GM23338 (cell line): ENCODE data around the gene VAV3. TPM values are rescaled to one million over a fixed set of nuclear protein-coding genes. Genes with fewer than 3 reads are reported as not detected.

Experiments
- ATAC-seq: fragments of 200-7000 bp; cut with Tn5 transposase; 3 replicates; pipeline ENCODE4 v1.9.1; 2020
- DNase-seq: peaks from one replicate; pipeline ENCODE4 v3.0.0-alpha.2; 2015; ENCODE audit warnings: low spot score
- H2AFZ ChIP-seq: fragments of 200-600 bp; sonication (generic); 2 replicates; pipeline ENCODE4 v1.8.0; 2016; ENCODE audit warnings: antibody characterized with exemption, mild to moderate bottlenecking, moderate library complexity
- H3F3A ChIP-seq: fragments of 200-600 bp; sonication (generic); replicated peaks from 2 replicates; pipeline ENCODE4 v1.8.0; 2017; ENCODE audit warnings: antibody characterized with exemption, mixed run types, low read depth
- H3K27ac ChIP-seq: fragments of 200-600 bp; sonication (generic); 2 replicates; pipeline ENCODE4 v1.6.1; 2016; ENCODE audit warnings: low read depth
- H3K27me3 ChIP-seq: fragments of 200-600 bp; sonication (generic); 2 replicates; pipeline ENCODE4 v1.8.0; 2016; ENCODE audit warnings: mild to moderate bottlenecking, mixed run types, moderate library complexity; ENCODE audit not compliant: insufficient read depth
- H3K36me3 ChIP-seq: fragments of 200-600 bp; sonication (generic); 2 replicates; pipeline ENCODE4 v1.8.0; 2016; ENCODE audit warnings: mild to moderate bottlenecking; ENCODE audit not compliant: insufficient read depth
- H3K4me1 ChIP-seq: fragments of 200-600 bp; sonication (generic); 2 replicates; pipeline ENCODE4 v1.8.0; 2016; ENCODE audit warnings: mild to moderate bottlenecking, moderate library complexity; ENCODE audit not compliant: insufficient read depth
- H3K4me2 ChIP-seq: fragments of 200-600 bp; sonication (generic); 2 replicates; pipeline ENCODE4 v1.7.1; 2017; ENCODE audit warnings: mixed run types
- H3K4me3 ChIP-seq: fragments of 200-600 bp; sonication (generic); 2 replicates; pipeline ENCODE4 v1.6.1; 2016; ENCODE audit warnings: mixed run types
- H3K79me2 ChIP-seq: fragments of 200-600 bp; sonication (generic); replicated peaks from 2 replicates; pipeline ENCODE4 v1.8.0; 2017; ENCODE audit warnings: mild to moderate bottlenecking; ENCODE audit not compliant: insufficient read depth
- H3K9me2 ChIP-seq: fragments of 200-600 bp; sonication (generic); 2 replicates; pipeline ENCODE4 v1.8.0; 2017; ENCODE audit not compliant: insufficient read depth
- H4K20me1 ChIP-seq: fragments of 200-600 bp; sonication (generic); replicated peaks from 2 replicates; pipeline ENCODE4 v1.8.0; 2017; ENCODE audit warnings: mild to moderate bottlenecking; ENCODE audit not compliant: insufficient read depth
- H3K27ac Mint-ChIP-seq: 2 replicates; pipeline ENCODE4 v1.8.0; 2020; ENCODE audit warnings: inconsistent platforms, mild to moderate bottlenecking, moderate library complexity, mixed read lengths
- H3K27me3 Mint-ChIP-seq: 3 replicates; pipeline ENCODE4 v1.8.0; 2022; ENCODE audit warnings: low read depth, mild to moderate bottlenecking, moderate library complexity, mixed read lengths, inconsistent platforms; ENCODE audit not compliant: insufficient read depth, poor library complexity
- H3K36me3 Mint-ChIP-seq: 3 replicates; pipeline ENCODE4 v1.8.0; 2021; ENCODE audit warnings: low read depth, mild to moderate bottlenecking, inconsistent platforms, moderate library complexity, mixed read lengths
- H3K4me1 Mint-ChIP-seq: 3 replicates; pipeline ENCODE4 v1.8.0; 2020; ENCODE audit warnings: mild to moderate bottlenecking, inconsistent platforms, mixed read lengths
- H3K4me3 Mint-ChIP-seq: 3 replicates; pipeline ENCODE4 v1.8.0; 2021; ENCODE audit warnings: moderate library complexity, mild to moderate bottlenecking, inconsistent platforms, mixed read lengths
- H3K9me3 Mint-ChIP-seq: 3 replicates; pipeline ENCODE4 v1.8.0; 2020; ENCODE audit warnings: moderate library complexity, mild to moderate bottlenecking, inconsistent platforms, mixed read lengths
- CREB1 ChIP-seq: fragments of 250-450 bp; sonication (Bioruptor Pico); IDR thresholded peaks from 2 replicates; pipeline ENCODE4 v1.5.0; 2020; ENCODE audit warnings: low read depth, mild to moderate bottlenecking, moderate library complexity
- CTCF ChIP-seq, 2 experiments: fragments of 200-600 bp in 1 of 2; sonication (generic) in 1 of 2; conservative IDR thresholded peaks; 2 replicates each; pipeline versions ENCODE4 v1.5.1 to v1.6.1; 2016 to 2017; ENCODE audit warnings: antibody characterized with exemption in 2 of 2, low read depth in 2 of 2, mild to moderate bottlenecking in 2 of 2, moderate library complexity in 1 of 2
- ETS1 ChIP-seq: IDR thresholded peaks from 2 replicates; pipeline ENCODE4 v1.6.1; 2016; ENCODE audit warnings: antibody characterized with exemption
- EZH2 ChIP-seq: fragments of 200-600 bp; sonication (generic); IDR thresholded peaks from one replicate; pipeline ENCODE4 v1.8.0; 2017; ENCODE audit warnings: antibody characterized with exemption, mild to moderate bottlenecking, low read depth; ENCODE audit not compliant: unreplicated experiment
- EZH2phosphoT487 ChIP-seq: fragments of 200-600 bp; sonication (generic); IDR thresholded peaks from one replicate; pipeline ENCODE4 v1.8.1; 2018; ENCODE audit warnings: antibody characterized with exemption; ENCODE audit not compliant: unreplicated experiment
- JUNB ChIP-seq: IDR thresholded peaks from one replicate; pipeline ENCODE4 v1.6.1; 2016; ENCODE audit warnings: antibody characterized with exemption; ENCODE audit not compliant: unreplicated experiment
- NANOG ChIP-seq: IDR thresholded peaks from 2 replicates; pipeline ENCODE4 v1.6.1; 2016; ENCODE audit warnings: antibody characterized with exemption, borderline replicate concordance
- POLR2AphosphoS5 ChIP-seq: IDR thresholded peaks from 2 replicates; pipeline ENCODE4 v1.6.1; 2016; ENCODE audit warnings: antibody characterized with exemption, low read depth
- STAT1 ChIP-seq: IDR thresholded peaks from one replicate; pipeline ENCODE4 v1.6.1; 2016; ENCODE audit warnings: antibody characterized with exemption; ENCODE audit not compliant: unreplicated experiment
- ZNF114 ChIP-seq: fragments of 250-450 bp; sonication (Bioruptor Pico); IDR thresholded peaks from 2 replicates; pipeline ENCODE4 v1.5.0; 2020; ENCODE audit warnings: mild to moderate bottlenecking, moderate library complexity
- ZNF331 ChIP-seq: fragments of 250-450 bp; sonication (Bioruptor Pico); IDR thresholded peaks from 2 replicates; pipeline ENCODE4 v1.5.0; 2020; ENCODE audit warnings: low read depth, mild to moderate bottlenecking, moderate library complexity
- ZNF462 ChIP-seq: fragments of 250-450 bp; sonication (Bioruptor Pico); IDR thresholded peaks from 2 replicates; pipeline ENCODE4 v1.5.0; 2020; ENCODE audit warnings: mild to moderate bottlenecking, moderate library complexity
- polyA plus RNA-seq: library from polyadenylated mRNA; unstranded; fragments of >200 nt; fragmentation: Nextera tagmentation; extraction: Ambion mirVana; gene quantifications from 2 replicates; pipeline ENCODE4 v1.2.1, GENCODE V29; 2016
- total RNA-seq: library from RNA; depleted of rRNA; stranded (reverse); fragments of >200 nt; shearing (Covaris generic); gene quantifications from 2 replicates; pipeline ENCODE4 v1.2.3, GENCODE V29; 2014
- TF ChIP-seq, protein P1 (sequence below): IDR thresholded peaks from one replicate; pipeline ENCODE4 v1.6.1; 2018; ENCODE audit warnings: antibody characterized with exemption; ENCODE audit not compliant: unreplicated experiment

The VAV3 gene
- total and polyA plus RNA-seq, 2 experiments from 2014 or later: 3.0 to 11.3 TPM

GRCh38 chr1:107786203-107786845 lies 178.7 kb downstream of the VAV3 start:
- DNase-seq (no peak), ATAC-seq (no peak)
- peaks cover 16% of the 10 kb centered on the region; the same call in 2 of the 3 replicates for H3K4me1 Mint-ChIP-seq
- no peaks in the 10 kb centered on the region for H3K36me3 Mint-ChIP-seq
- no peaks in the 10 kb centered on the region for H3K27me3 ChIP-seq
- no peak overlapping the region for H3K27ac Mint-ChIP-seq
- no peaks in the 10 kb centered on the region for H3K36me3 ChIP-seq
- no peak overlapping the region for H3K4me3 ChIP-seq
- peaks cover 4% of the 10 kb centered on the region for H3K27me3 Mint-ChIP-seq
- H3K79me2 ChIP-seq: no peaks in the 10 kb centered on the region
- H3K9me2 ChIP-seq: no peaks in the 10 kb centered on the region
- no peak overlapping the region for H2AFZ ChIP-seq
- 0 out of 2 replicates have a peak, but pooled peaks cover 4% of the 10 kb centered on the region for H3K4me1 ChIP-seq
- no peak overlapping the region for H3K4me3 Mint-ChIP-seq
- H3K27ac ChIP-seq: no peak overlapping the region
- no peaks in the 10 kb centered on the region for H3K9me3 Mint-ChIP-seq
- H3K4me2 ChIP-seq: no peak overlapping the region
- no peaks in the 10 kb centered on the region for H4K20me1 ChIP-seq
- TF ChIP-seq NANOG: no peak
- TF ChIP-seq ZNF114 (CRISPR knock-in tag): no peak
- no peak for TF ChIP-seq JUNB
- TF ChIP-seq ZNF331: no peak
- no peak for TF ChIP-seq ETS1
- TF ChIP-seq EZH2: no peak
- TF ChIP-seq STAT1: no peak
- no peak for TF ChIP-seq ZNF462 (CRISPR knock-in tag)
- no peak for TF ChIP-seq CREB1 (CRISPR knock-in tag)
- TF ChIP-seq, protein P1, sequence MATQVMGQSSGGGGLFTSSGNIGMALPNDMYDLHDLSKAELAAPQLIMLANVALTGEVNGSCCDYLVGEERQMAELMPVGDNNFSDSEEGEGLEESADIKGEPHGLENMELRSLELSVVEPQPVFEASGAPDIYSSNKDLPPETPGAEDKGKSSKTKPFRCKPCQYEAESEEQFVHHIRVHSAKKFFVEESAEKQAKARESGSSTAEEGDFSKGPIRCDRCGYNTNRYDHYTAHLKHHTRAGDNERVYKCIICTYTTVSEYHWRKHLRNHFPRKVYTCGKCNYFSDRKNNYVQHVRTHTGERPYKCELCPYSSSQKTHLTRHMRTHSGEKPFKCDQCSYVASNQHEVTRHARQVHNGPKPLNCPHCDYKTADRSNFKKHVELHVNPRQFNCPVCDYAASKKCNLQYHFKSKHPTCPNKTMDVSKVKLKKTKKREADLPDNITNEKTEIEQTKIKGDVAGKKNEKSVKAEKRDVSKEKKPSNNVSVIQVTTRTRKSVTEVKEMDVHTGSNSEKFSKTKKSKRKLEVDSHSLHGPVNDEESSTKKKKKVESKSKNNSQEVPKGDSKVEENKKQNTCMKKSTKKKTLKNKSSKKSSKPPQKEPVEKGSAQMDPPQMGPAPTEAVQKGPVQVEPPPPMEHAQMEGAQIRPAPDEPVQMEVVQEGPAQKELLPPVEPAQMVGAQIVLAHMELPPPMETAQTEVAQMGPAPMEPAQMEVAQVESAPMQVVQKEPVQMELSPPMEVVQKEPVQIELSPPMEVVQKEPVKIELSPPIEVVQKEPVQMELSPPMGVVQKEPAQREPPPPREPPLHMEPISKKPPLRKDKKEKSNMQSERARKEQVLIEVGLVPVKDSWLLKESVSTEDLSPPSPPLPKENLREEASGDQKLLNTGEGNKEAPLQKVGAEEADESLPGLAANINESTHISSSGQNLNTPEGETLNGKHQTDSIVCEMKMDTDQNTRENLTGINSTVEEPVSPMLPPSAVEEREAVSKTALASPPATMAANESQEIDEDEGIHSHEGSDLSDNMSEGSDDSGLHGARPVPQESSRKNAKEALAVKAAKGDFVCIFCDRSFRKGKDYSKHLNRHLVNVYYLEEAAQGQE: no peak
- TF ChIP-seq EZH2phosphoT487: no peak
- TF ChIP-seq CTCF (conservative IDR thresholded peaks at IDR 0.05; ENCODE audit: low read depth in 2 of 2): no peak
- no peak for TF ChIP-seq POLR2AphosphoS5
- no peaks in the 10 kb centered on the region for H3F3A ChIP-seq
